Measurements from ENCODE around the gene PRKCB. TPM values are rescaled to one million over a fixed set of nuclear protein-coding genes. Genes with fewer than 3 reads are reported as not detected.

The PRKCB gene
- total RNA-seq, 4 donors from 2014 or later, result 7.4 to 21.6 (median 12.9) TPM

GRCh38 chr16:23829454-23829853, 6.3 kb upstream of the PRKCB start:
- WGBS, 2 donors, result 79 to 87% methylated on average over 2 of the region's 2 CpGs
- intact Hi-C loops (cut with DNase I; ENCODE audit: low total_unique reads), result no loop called here
- TF ChIP-seq CTCF (IDR thresholded peaks at IDR 0.05) (no peak), POLR2A (IDR thresholded peaks at IDR 0.05) (no peak)

GRCh38 chr16:23830276-23830675, 5.5 kb upstream of the PRKCB start:
- DNase-seq (ENCODE audit: low spot score in 2 of 2), result no peak
- TF ChIP-seq CTCF (IDR thresholded peaks at IDR 0.05) (no peak), POLR2A (IDR thresholded peaks at IDR 0.05) (no peak)
- intact Hi-C loops (cut with DNase I; ENCODE audit: low total_unique reads), result no loop called here
- H3K4me3 ChIP-seq (ENCODE audit: low read depth, poor library complexity, severe bottlenecking), result no peak overlapping the region
- WGBS, 2 donors, result 0% methylated on average over 1 of the region's 1 CpG

More at GRCh38 chr16:23829454-23829853, 6.3 kb upstream of the PRKCB start:
- no peak overlapping the region for H3K4me3 ChIP-seq (ENCODE audit: low read depth, poor library complexity, severe bottlenecking)
- DNase-seq (ENCODE audit: low spot score in 2 of 2), result no peak

- intact Hi-C loops (cut with DNase I; ENCODE audit: low total_unique reads), result no loop called here
- DNase-seq (ENCODE audit: low spot score in 2 of 2), result peak in 1 of 2 donors; percentile 60
- no peak overlapping the region for H3K4me3 ChIP-seq (ENCODE audit: low read depth, poor library complexity, severe bottlenecking)
- TF ChIP-seq POLR2A (IDR thresholded peaks at IDR 0.05) (no peak), CTCF (IDR thresholded peaks at IDR 0.05) (no peak)
- 75 to 94% methylated on average over 1 of the region's 1 CpG for WGBS, 2 donors
Measured at GRCh38 chr16:23832882-23833281, 2.9 kb upstream of the PRKCB start.

GRCh38 chr16:23833504-23833903, 2.3 kb upstream of the PRKCB start:
- no peak overlapping the region for H3K4me3 ChIP-seq (ENCODE audit: low read depth, poor library complexity, severe bottlenecking)
- TF ChIP-seq CTCF (IDR thresholded peaks at IDR 0.05) (no peak), POLR2A (IDR thresholded peaks at IDR 0.05) (no peak)
- intact Hi-C loops (cut with DNase I; ENCODE audit: low total_unique reads), result no loop called here
- WGBS, 2 donors, result 85 to 94% methylated on average over 2 of the region's 2 CpGs
- no peak for DNase-seq (ENCODE audit: low spot score in 2 of 2)

GRCh38 chr16:23833960-23834685, 1.7 kb upstream of the PRKCB start:
- DNase-seq (ENCODE audit: low spot score in 2 of 2), result no peak
- no peak for TF ChIP-seq POLR2A (IDR thresholded peaks at IDR 0.05)
- TF ChIP-seq CTCF (IDR thresholded peaks at IDR 0.05), result no peak
- intact Hi-C loops (cut with DNase I; ENCODE audit: low total_unique reads), result no loop called here
- H3K4me3 ChIP-seq (ENCODE audit: low read depth, poor library complexity, severe bottlenecking), result no peak overlapping the region
- 77 to 82% methylated on average over 7 of the region's 7 CpGs for WGBS, 2 donors

GRCh38 chr16:23836078-23836403, 258 bp downstream of the PRKCB start:
- 0% methylated on average over 2 of the region's 45 CpGs for whole genome bisulfite sequencing, 2 donors
- H3K4me3 ChIP-seq (ENCODE audit: low read depth, poor library complexity, severe bottlenecking), result peak overlapping the region; percentile 24
- no peak for DNase-seq (ENCODE audit: low spot score in 2 of 2)
- intact Hi-C loops (cut with DNase I; ENCODE audit: low total_unique reads), result no loop called here
- TF ChIP-seq POLR2A (IDR thresholded peaks at IDR 0.05), result no peak
- no peak for TF ChIP-seq CTCF (IDR thresholded peaks at IDR 0.05)
